Osteoblast (primary cell): ENCODE results near the gene GRM7. TPM values are rescaled to one million over a fixed set of nuclear protein-coding genes. Genes with fewer than 3 reads are reported as not detected.

Experiments
- DNase-seq: peaks from one replicate; pipeline ENCODE4 v3.0.0; 2011; ENCODE audit warnings: low spot score, mixed read lengths; ENCODE audit not compliant: insufficient read length; ENCODE audit errors: missing footprints
- H2AFZ ChIP-seq: 2 replicates; pipeline ENCODE4 v1.6.0; 2011; ENCODE audit warnings: mild to moderate bottlenecking, low read length
- H3K27ac ChIP-seq: 2 replicates; pipeline ENCODE4 v1.5.1; 2011; ENCODE audit warnings: mild to moderate bottlenecking, low read depth, low read length, moderate library complexity
- H3K27me3 ChIP-seq: 2 replicates; pipeline ENCODE4 v1.6.0; 2012; ENCODE audit warnings: mild to moderate bottlenecking, control low read depth, inconsistent platforms, low read length, moderate library complexity; ENCODE audit not compliant: insufficient read depth
- H3K36me3 ChIP-seq: 2 replicates; pipeline ENCODE4 v1.5.1; 2011; ENCODE audit warnings: mild to moderate bottlenecking, low read length, control low read depth, moderate library complexity; ENCODE audit not compliant: insufficient read depth
- H3K4me1 ChIP-seq: 2 replicates; pipeline ENCODE4 v1.5.1; 2011; ENCODE audit warnings: mild to moderate bottlenecking, low read length, control low read depth, moderate library complexity; ENCODE audit not compliant: insufficient read depth
- H3K4me2 ChIP-seq: 2 replicates; pipeline ENCODE4 v1.6.0; 2011; ENCODE audit warnings: mild to moderate bottlenecking, low read length; ENCODE audit not compliant: insufficient read depth
- H3K4me3 ChIP-seq: fragments of 200-600 bp; sonication (generic); 3 replicates; pipeline ENCODE4 v1.5.1; 2012; ENCODE audit warnings: mild to moderate bottlenecking, low read length, inconsistent platforms; ENCODE audit not compliant: insufficient read depth
- H3K79me2 ChIP-seq: 2 replicates; pipeline ENCODE4 v1.6.0; 2012; ENCODE audit warnings: mild to moderate bottlenecking, low read length, control low read depth, inconsistent platforms; ENCODE audit not compliant: insufficient read depth
- H3K9me3 ChIP-seq: 2 replicates; pipeline ENCODE4 v1.5.1; 2011; ENCODE audit warnings: low read depth, low read length, control low read depth
- H4K20me1 ChIP-seq: 2 replicates; pipeline ENCODE4 v1.6.0; 2012; ENCODE audit warnings: mild to moderate bottlenecking, low read length, control low read depth; ENCODE audit not compliant: insufficient read depth
- total RNA-seq: library from RNA; depleted of rRNA; stranded (reverse); fragments of >200 nt; gene quantifications from 2 replicates; pipeline ENCODE4 v1.2.3, GENCODE V29; 2012
- TF ChIP-seq, protein P1 (sequence below): IDR thresholded peaks from 2 replicates; pipeline ENCODE4 v1.5.1; 2011; ENCODE audit warnings: mild to moderate bottlenecking, low read depth, low read length, moderate library complexity; ENCODE audit errors: extremely low read depth

Gene GRM7
- total RNA-seq, 1 donor = not detected

DNA sequence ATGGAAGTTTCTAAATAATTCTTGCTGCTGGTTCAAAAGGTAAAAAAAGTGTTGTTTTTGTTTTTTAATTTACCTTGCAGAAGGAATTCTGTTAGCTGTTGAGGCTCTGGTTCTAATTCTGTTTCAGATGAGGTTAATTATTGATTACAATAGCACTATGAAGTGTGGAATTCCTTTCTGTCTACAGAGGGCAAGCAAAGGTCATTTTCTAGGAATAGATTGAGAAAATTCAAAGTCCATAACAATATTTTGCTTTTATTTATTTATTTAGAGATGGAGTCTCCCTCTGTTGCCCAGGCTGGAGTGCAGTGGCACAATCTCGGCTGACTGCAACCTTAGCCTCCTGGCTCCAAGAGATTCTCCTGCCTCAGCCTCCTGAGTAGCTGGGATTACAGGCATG is 789.6 kb downstream of the GRM7 start:
- H3K79me2 ChIP-seq = no peaks in the 10 kb centered on the region
- H2AFZ ChIP-seq = no peak overlapping the region
- no peaks in the 10 kb centered on the region for H3K27me3 ChIP-seq
- H4K20me1 ChIP-seq = no peaks in the 10 kb centered on the region
- no peak overlapping the region for H3K4me2 ChIP-seq
- H3K36me3 ChIP-seq = no peaks in the 10 kb centered on the region
- no peak overlapping the region for H3K27ac ChIP-seq
- TF ChIP-seq, protein P1, sequence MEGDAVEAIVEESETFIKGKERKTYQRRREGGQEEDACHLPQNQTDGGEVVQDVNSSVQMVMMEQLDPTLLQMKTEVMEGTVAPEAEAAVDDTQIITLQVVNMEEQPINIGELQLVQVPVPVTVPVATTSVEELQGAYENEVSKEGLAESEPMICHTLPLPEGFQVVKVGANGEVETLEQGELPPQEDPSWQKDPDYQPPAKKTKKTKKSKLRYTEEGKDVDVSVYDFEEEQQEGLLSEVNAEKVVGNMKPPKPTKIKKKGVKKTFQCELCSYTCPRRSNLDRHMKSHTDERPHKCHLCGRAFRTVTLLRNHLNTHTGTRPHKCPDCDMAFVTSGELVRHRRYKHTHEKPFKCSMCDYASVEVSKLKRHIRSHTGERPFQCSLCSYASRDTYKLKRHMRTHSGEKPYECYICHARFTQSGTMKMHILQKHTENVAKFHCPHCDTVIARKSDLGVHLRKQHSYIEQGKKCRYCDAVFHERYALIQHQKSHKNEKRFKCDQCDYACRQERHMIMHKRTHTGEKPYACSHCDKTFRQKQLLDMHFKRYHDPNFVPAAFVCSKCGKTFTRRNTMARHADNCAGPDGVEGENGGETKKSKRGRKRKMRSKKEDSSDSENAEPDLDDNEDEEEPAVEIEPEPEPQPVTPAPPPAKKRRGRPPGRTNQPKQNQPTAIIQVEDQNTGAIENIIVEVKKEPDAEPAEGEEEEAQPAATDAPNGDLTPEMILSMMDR = no peak
- H3K9me3 ChIP-seq = peaks cover 3% of the 10 kb centered on the region
- H3K4me1 ChIP-seq = no peaks in the 10 kb centered on the region
- DNase-seq = no peak
- no peak overlapping the region for H3K4me3 ChIP-seq

DNA sequence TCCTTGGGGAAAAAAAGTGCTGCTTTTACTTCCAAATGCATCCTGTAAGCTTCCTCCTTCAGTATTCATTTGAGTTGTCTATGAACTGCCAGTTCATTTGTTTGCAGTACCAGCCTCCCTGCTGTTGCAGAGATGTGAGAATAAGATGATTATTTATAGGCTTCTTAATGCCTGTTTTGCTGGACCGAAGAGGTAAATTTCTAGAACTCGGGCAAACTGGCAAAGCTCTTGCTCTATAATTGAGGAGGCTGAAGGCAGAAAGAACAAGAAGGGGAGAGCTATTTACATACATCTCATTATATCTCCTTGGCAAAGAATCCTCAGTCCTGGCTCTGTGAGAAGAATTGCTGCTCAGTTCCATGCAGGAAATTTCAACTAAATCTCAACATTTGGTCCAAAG is 790.4 kb downstream of the GRM7 start:
- Histone ChIP-seq H3K4me1 (no peaks in the 10 kb centered on the region), H3K36me3 (no peaks in the 10 kb centered on the region), H3K79me2 (no peaks in the 10 kb centered on the region), H3K27ac (no peak overlapping the region), H3K4me3 (no peak overlapping the region), H3K27me3 (no peaks in the 10 kb centered on the region), H3K4me2 (no peak overlapping the region), H4K20me1 (no peaks in the 10 kb centered on the region), H2AFZ (no peak overlapping the region), H3K9me3 (peaks cover 3% of the 10 kb centered on the region)
- no peak for DNase-seq
- TF ChIP-seq, protein P1 = no peak

DNA sequence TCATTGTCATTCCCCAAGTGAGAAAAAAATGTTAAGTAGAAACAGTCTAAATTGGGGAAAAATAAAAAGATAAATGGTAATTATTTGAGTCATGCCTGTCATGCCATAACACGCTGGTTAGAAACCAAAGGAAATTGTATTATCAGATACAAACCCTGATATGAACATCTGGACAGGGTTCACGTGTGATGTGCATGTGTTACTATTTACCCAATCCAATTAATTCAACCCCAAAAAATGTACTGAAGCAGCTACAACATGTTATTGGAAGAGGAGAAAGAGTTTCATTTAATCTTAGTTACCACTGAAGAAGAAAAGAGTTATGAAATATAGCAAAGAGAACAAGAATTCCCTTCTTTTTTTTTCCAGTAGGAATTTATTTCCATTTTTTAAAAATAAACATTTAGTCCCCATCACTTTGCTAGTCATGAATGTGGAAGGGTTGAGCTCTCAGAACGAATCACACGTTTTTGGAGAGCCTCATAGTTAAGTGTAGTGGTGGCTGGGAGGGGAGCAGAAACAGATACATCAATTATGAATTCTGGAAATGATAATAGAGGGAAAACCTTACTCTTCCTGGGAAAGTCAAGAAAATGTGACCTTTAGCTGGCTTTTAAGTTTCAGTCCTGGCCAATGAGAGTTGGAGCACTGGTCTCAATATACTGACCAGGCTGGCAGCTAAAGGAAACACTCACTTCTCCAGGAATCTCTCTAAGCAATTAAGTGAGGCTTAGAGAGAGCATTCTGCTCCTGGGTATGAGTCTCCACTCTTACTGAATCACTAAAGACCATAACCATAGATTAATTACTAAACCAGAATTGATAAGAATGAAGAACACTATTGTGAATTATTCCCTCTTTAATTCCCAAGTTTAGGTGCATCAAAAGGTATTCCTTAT is 796.5 kb downstream of the GRM7 start:
- no peaks in the 10 kb centered on the region for H3K27me3 ChIP-seq
- H3K9me3 ChIP-seq = peaks cover 3% of the 10 kb centered on the region
- H2AFZ ChIP-seq = no peak overlapping the region
- H4K20me1 ChIP-seq = no peaks in the 10 kb centered on the region
- H3K4me1 ChIP-seq = no peaks in the 10 kb centered on the region
- H3K36me3 ChIP-seq = no peaks in the 10 kb centered on the region
- no peak overlapping the region for H3K4me3 ChIP-seq
- peak; percentile 31 for DNase-seq
- H3K79me2 ChIP-seq = no peaks in the 10 kb centered on the region
- H3K27ac ChIP-seq = no peak overlapping the region
- TF ChIP-seq, protein P1 = no peak
- no peak overlapping the region for H3K4me2 ChIP-seq

DNA sequence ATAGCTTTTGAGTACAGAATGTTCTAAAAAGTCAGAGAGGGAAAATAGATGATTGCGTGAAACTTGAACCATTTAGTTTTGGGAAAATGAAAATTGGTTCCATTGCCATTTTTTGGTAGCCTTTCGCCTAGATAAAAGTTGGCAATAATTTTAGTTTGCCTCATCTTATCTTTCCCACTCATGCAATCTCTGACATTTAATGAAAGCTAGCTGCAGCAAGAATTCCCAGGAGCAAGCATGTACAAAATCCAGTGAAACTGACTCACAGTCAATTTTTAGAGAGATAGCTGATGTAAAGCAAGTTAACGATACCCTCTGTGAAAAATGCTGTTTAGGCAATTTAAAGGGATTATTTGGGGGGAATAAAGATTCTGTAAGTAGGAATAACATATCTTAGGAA is 797.4 kb downstream of the GRM7 start:
- no peak for DNase-seq
- H3K4me1 ChIP-seq = no peaks in the 10 kb centered on the region
- no peak overlapping the region for H3K4me2 ChIP-seq
- H3K9me3 ChIP-seq = peaks cover 3% of the 10 kb centered on the region
- no peaks in the 10 kb centered on the region for H3K27me3 ChIP-seq
- no peaks in the 10 kb centered on the region for H3K36me3 ChIP-seq
- H2AFZ ChIP-seq = no peak overlapping the region
- no peaks in the 10 kb centered on the region for H3K79me2 ChIP-seq
- H3K27ac ChIP-seq = no peak overlapping the region
- no peaks in the 10 kb centered on the region for H4K20me1 ChIP-seq
- no peak overlapping the region for H3K4me3 ChIP-seq
- TF ChIP-seq, protein P1 = no peak
